Measurements from ENCODE around the gene FNDC3B.

DNA sequence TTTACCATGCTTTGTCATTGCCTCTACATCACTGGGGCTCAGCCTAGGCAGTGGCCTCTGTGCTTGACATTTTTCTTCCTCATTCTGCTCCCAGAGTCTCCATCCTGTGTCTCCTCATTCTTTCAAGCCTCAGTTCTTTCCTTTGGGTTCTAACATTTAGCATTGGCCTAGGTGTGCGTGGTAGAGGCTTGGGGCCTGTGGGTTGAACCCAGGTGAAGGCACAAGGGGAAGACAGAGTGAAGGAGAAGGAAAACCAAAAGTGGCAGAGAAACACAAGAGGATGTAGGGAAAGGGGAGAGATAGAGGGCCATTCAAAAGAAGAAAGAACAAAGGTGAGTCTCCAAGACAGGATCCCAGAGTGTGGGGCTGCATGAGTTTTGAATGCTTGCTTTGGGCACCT is 75.7 kb downstream of the FNDC3B start:
- TF ChIP-seq, protein P1, sequence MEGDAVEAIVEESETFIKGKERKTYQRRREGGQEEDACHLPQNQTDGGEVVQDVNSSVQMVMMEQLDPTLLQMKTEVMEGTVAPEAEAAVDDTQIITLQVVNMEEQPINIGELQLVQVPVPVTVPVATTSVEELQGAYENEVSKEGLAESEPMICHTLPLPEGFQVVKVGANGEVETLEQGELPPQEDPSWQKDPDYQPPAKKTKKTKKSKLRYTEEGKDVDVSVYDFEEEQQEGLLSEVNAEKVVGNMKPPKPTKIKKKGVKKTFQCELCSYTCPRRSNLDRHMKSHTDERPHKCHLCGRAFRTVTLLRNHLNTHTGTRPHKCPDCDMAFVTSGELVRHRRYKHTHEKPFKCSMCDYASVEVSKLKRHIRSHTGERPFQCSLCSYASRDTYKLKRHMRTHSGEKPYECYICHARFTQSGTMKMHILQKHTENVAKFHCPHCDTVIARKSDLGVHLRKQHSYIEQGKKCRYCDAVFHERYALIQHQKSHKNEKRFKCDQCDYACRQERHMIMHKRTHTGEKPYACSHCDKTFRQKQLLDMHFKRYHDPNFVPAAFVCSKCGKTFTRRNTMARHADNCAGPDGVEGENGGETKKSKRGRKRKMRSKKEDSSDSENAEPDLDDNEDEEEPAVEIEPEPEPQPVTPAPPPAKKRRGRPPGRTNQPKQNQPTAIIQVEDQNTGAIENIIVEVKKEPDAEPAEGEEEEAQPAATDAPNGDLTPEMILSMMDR (IDR thresholded peaks at IDR 0.05): no peak
- no peak for TF ChIP-seq POLR2A (IDR thresholded peaks at IDR 0.05)

All from testis (tissue), 2 donors.